T-helper 17 cell (primary cell): ENCODE results near the gene ELOVL5. TPM values are rescaled to one million over a fixed set of nuclear protein-coding genes. Genes with fewer than 3 reads are reported as not detected.

Experiments used
- ATAC-seq: fragments of 150-1000 bp; cut with Tn5 transposase; 2 replicates; pipeline ENCODE4 v1.10.0; 2021; ENCODE audit warnings: mild to moderate bottlenecking, moderate library complexity
- DNase-seq, 3 donors: peaks; one replicate each; pipeline versions ENCODE4 v3.0.0 to v3.0.0-alpha.2; 2020 to 2021
- H3K9me3 ChIP-seq: one replicate; pipeline ENCODE4 v1.7.0; 2013; ENCODE audit warnings: low read length, mild to moderate bottlenecking; ENCODE audit not compliant: control insufficient read depth, poor library complexity, severe bottlenecking
- H3K27ac Mint-ChIP-seq: one replicate; pipeline ENCODE4 v1.8.0; 2022; ENCODE audit warnings: mild to moderate bottlenecking, moderate library complexity, mixed read lengths
- H3K27me3 Mint-ChIP-seq: one replicate; pipeline ENCODE4 v1.8.0; 2022; ENCODE audit warnings: mixed read lengths
- H3K36me3 Mint-ChIP-seq: one replicate; pipeline ENCODE4 v1.8.0; 2022; ENCODE audit warnings: low read depth, mixed read lengths
- H3K4me1 Mint-ChIP-seq: one replicate; pipeline ENCODE4 v1.8.0; 2022; ENCODE audit warnings: mild to moderate bottlenecking, mixed read lengths
- H3K4me3 Mint-ChIP-seq: one replicate; pipeline ENCODE4 v1.8.0; 2022; ENCODE audit warnings: mild to moderate bottlenecking, moderate library complexity, mixed read lengths
- total RNA-seq, 4 donors: library from RNA in 2 of 4; stranded (reverse) in 2 of 4; gene quantifications; one replicate each; pipeline ENCODE4 v1.2.3 and lab custom pipeline; 2022 to 2026

ELOVL5 gene
- total RNA-seq, 2 donors from 2014 or later, result 121 to 147 TPM

DNA sequence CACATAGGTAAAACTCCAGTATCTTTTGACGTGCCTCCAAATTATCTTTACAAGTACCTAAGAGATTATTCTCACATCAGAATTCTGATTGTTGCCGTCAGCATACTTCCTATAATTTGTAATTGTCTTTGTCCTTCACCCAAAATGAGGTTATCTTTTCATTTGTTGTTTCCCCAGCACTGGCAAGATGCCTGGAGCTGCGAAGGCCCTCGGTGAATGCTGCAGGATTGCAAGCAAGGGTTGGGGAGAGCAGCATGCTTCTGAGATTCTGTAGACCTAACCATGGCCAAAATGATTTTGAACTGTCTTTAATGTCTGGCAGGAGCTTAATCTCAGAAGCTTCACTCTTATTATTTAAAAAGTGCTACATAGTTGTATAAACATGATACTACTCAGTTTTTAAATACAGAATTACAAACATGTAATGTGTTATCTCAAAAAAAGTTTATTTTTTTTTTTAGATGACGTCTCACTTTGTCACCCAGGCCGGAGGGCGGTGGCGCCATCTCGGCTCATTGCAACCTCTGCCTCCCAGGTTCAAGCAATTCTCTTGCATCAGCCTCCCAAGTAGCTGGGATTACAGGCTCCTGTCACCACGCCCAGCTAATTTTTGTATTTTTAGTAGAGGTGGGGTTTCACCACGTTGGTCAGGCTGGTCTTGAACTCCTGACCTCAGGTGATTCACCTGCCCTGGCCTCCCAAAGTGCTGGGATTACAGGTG lies 88.7 kb downstream of the ELOVL5 start:
- DNase-seq, result no peak
- H3K4me1 Mint-ChIP-seq, result peaks cover 15% of the 10 kb centered on the region
- no peak overlapping the region for H3K4me3 Mint-ChIP-seq
- H3K36me3 Mint-ChIP-seq, result peaks cover 18% of the 10 kb centered on the region
- no peaks in the 10 kb centered on the region for H3K9me3 ChIP-seq
- H3K27me3 Mint-ChIP-seq, result no peaks in the 10 kb centered on the region
- no peak overlapping the region for H3K27ac Mint-ChIP-seq
- ATAC-seq, result no peak

GRCh38 chr6:53258774-53259155 lies 90.0 kb downstream of the ELOVL5 start:
- no peak for ATAC-seq
- no peak overlapping the region for H3K4me3 Mint-ChIP-seq
- H3K4me1 Mint-ChIP-seq, result peaks cover 6% of the 10 kb centered on the region
- H3K27me3 Mint-ChIP-seq, result no peaks in the 10 kb centered on the region
- peaks cover 9% of the 10 kb centered on the region for H3K36me3 Mint-ChIP-seq
- no peaks in the 10 kb centered on the region for H3K9me3 ChIP-seq
- peak overlapping the region; percentile 54 for H3K27ac Mint-ChIP-seq
- DNase-seq, result no peak

GRCh38 chr6:53258076-53258773 lies 90.5 kb downstream of the ELOVL5 start:
- H3K36me3 Mint-ChIP-seq, result peaks cover 9% of the 10 kb centered on the region
- H3K27me3 Mint-ChIP-seq, result no peaks in the 10 kb centered on the region
- peaks cover 7% of the 10 kb centered on the region for H3K4me1 Mint-ChIP-seq
- DNase-seq (no peak), ATAC-seq (no peak)
- H3K4me3 Mint-ChIP-seq, result no peak overlapping the region
- peak overlapping the region; percentile 54 for H3K27ac Mint-ChIP-seq
- no peaks in the 10 kb centered on the region for H3K9me3 ChIP-seq

DNA sequence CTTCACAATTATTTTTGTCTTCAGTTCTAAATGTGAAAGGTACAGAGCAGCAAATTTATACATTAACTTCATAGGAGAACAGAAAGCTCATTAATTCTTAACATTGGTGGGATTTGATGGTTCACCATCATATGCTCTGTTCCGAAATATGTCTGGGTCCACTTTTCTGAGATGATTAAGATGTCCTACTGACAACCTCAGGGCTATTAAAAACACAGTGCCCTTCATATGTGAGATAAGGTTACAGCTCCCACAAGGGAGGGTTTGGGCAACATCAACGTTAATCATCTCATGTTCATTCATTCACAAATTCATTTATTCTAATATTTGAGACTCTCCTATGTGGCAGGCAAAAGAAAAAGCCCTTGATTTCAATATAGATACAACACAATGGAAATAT lies 91.2 kb downstream of the ELOVL5 start:
- DNase-seq, result no peak
- H3K36me3 Mint-ChIP-seq, result peaks cover 9% of the 10 kb centered on the region
- no peaks in the 10 kb centered on the region for H3K27me3 Mint-ChIP-seq
- H3K4me3 Mint-ChIP-seq, result no peak overlapping the region
- peaks cover 10% of the 10 kb centered on the region for H3K4me1 Mint-ChIP-seq
- ATAC-seq, result no peak
- peak overlapping the region; percentile 54 for H3K27ac Mint-ChIP-seq
- H3K9me3 ChIP-seq, result no peaks in the 10 kb centered on the region

DNA sequence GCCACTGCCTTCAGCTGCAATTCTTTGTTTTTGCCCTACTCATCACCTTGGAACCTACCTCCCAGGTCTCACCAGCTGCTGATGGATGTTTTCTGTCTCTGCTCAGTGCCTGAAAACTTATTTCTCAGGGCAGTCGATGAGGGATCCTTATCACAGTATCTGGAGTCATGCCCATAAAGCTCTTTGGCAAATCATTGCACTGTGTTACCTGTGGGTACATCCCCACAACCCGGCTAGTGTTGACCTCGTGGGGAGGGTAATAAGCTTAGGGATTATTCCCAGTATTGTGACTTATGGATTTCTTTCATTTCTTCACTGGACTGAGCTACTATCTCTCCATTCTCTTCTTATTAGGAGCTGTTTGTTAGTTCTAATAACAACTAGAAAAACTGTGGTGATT lies 91.7 kb downstream of the ELOVL5 start:
- no peaks in the 10 kb centered on the region for H3K27me3 Mint-ChIP-seq
- H3K27ac Mint-ChIP-seq, result no peak overlapping the region
- no peak for DNase-seq
- H3K36me3 Mint-ChIP-seq, result peaks cover 9% of the 10 kb centered on the region
- peaks cover 14% of the 10 kb centered on the region for H3K4me1 Mint-ChIP-seq
- no peak overlapping the region for H3K4me3 Mint-ChIP-seq
- ATAC-seq, result no peak
- H3K9me3 ChIP-seq, result no peaks in the 10 kb centered on the region

- no peaks in the 10 kb centered on the region for H3K36me3 Mint-ChIP-seq
- H3K27me3 Mint-ChIP-seq, result no peaks in the 10 kb centered on the region
- no peak overlapping the region for H3K4me3 Mint-ChIP-seq
- H3K9me3 ChIP-seq, result no peaks in the 10 kb centered on the region
- peak overlapping the region; percentile 82 for H3K27ac Mint-ChIP-seq
- H3K4me1 Mint-ChIP-seq, result peaks cover 16% of the 10 kb centered on the region
- DNase-seq (no peak), ATAC-seq (no peak)
Measured at GRCh38 chr6:53252177-53252692, 96.5 kb downstream of the ELOVL5 start.

DNA sequence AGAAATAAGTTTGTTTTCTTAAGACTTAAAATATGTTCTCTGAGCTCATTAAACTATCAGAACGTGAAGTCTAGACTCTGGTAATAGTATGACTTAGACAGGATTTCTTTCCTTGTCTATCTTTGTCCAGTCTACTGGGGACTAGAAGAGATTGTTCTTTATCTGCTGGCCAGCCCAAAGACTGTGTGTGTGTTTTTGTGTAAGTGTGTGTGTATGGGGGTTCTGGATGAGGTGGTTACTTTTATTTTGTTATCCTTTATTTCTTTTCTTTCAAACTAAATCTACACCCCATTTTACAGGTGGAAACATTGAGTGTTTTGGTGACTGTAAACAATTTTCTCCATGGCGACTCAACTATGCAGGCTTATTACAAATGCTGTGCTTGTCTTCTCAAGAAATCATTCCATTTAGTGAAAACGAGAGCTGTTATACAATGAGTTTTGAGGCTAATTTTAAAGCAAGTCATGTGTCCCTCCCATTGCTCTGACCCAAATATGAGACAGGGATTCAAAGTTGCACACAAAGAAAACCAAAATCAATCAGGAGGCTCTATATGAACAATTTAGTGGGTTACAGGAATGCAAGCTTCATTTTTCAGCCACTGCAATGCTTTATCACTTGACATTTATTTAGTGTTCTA lies 97.6 kb downstream of the ELOVL5 start:
- no peaks in the 10 kb centered on the region for H3K9me3 ChIP-seq
- peaks cover 16% of the 10 kb centered on the region for H3K4me1 Mint-ChIP-seq
- no peak overlapping the region for H3K27ac Mint-ChIP-seq
- ATAC-seq (no peak), DNase-seq (no peak)
- H3K27me3 Mint-ChIP-seq, result no peaks in the 10 kb centered on the region
- no peak overlapping the region for H3K4me3 Mint-ChIP-seq
- H3K36me3 Mint-ChIP-seq, result no peaks in the 10 kb centered on the region

DNA sequence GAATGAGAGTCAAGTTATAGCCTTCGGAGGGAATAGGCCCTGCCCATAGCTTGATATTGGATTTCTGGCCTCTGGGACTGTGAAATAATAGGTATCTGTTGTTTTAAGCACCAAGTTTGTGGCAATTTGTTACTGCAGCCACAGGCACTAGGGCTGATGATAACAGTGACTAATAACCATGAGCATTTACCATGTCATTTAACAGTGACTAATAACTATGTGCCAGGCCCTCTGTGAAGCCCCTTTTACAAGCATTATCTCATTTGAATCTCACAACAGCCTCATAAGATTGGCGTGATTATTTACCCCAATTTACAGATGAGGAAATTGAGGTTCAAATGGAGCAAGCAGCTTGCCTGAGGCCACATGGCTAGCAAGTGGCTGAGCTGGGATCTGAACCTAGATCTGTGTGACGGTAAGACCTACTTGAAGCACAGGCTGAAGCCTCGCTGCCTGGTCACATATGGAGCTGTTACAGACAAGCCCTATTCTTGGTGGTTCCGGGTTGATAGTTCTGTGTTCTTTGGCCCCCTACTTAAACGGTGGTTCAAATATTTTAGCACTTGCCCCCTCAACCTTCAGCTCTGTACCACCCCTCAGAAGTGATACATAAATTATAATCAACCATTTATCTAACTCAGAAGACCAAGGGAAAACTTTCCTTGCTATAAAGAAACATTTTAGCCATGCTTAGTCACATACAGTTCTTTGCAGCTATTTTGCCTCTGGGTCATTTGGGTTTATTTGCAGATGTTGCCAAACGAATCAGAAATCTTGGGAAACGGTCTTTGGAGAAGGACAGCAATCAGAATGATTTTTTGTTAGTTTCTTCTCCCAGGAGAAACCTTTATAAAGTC lies 98.3 kb downstream of the ELOVL5 start:
- no peak for ATAC-seq
- Mint-ChIP-seq H3K36me3 (no peaks in the 10 kb centered on the region), H3K27me3 (no peaks in the 10 kb centered on the region), H3K27ac (no peak overlapping the region), H3K4me1 (peaks cover 16% of the 10 kb centered on the region), H3K4me3 (no peak overlapping the region)
- no peak for DNase-seq
- no peaks in the 10 kb centered on the region for H3K9me3 ChIP-seq

DNA sequence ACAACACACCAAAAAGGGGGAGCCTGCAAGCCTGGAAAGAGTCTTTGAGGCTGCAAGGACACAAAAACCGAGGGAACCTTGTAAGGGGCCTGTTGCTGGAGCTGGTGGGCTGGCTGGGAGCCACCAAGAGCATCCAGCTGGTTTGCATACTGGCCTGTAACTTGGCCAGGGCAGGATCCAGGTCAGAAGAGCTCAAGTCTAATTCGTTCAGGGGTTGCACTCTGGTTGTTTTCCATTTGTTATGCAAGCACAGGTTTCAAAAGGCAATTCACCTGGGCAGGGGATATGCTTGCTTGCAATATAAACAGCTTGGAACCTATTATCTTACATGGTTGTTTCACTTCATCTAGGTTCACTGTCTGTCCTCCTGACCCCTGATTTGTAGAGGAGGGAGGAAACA lies 101.8 kb downstream of the ELOVL5 start:
- no peaks in the 10 kb centered on the region for H3K9me3 ChIP-seq
- no peaks in the 10 kb centered on the region for H3K36me3 Mint-ChIP-seq
- no peak overlapping the region for H3K4me3 Mint-ChIP-seq
- no peak overlapping the region for H3K27ac Mint-ChIP-seq
- DNase-seq (no peak), ATAC-seq (no peak)
- peaks cover 8% of the 10 kb centered on the region for H3K4me1 Mint-ChIP-seq
- H3K27me3 Mint-ChIP-seq, result no peaks in the 10 kb centered on the region

- no peaks in the 10 kb centered on the region for H3K9me3 ChIP-seq
- DNase-seq (no peak), ATAC-seq (peak; percentile 77)
- H3K27me3 Mint-ChIP-seq, result no peaks in the 10 kb centered on the region
- H3K36me3 Mint-ChIP-seq, result no peaks in the 10 kb centered on the region
- no peak overlapping the region for H3K4me3 Mint-ChIP-seq
- H3K27ac Mint-ChIP-seq, result no peak overlapping the region
- peaks cover 19% of the 10 kb centered on the region for H3K4me1 Mint-ChIP-seq
Measured at GRCh38 chr6:53244958-53245357, 103.8 kb downstream of the ELOVL5 start.

DNA sequence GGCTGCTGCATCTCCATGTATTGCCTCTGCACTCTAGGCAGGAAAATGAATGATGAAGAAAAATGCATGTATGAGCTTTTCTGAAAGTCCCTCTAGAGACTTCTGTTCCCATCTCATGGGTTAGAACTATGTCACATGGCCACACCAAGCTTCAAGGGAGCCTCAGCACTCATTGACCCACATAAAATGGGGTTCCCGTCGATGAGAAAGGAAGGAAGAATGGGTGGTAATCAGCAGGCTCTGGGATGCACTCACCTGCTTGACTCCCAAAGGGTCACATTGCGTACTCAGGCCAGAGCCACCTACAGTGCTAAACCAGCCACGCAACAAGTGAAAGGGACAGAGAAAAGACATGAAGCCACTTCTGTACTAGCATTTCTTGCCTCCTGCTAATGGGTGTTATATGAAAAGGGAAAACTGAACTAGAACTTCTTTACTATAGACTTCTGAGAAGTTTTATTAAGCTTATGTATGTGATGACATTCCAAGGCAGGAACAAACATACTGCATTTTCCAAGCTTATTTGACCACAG lies 104.3 kb downstream of the ELOVL5 start:
- no peaks in the 10 kb centered on the region for H3K36me3 Mint-ChIP-seq
- no peak for ATAC-seq
- DNase-seq, result no peak
- H3K4me1 Mint-ChIP-seq, result peaks cover 18% of the 10 kb centered on the region
- no peak overlapping the region for H3K27ac Mint-ChIP-seq
- no peaks in the 10 kb centered on the region for H3K9me3 ChIP-seq
- H3K4me3 Mint-ChIP-seq, result no peak overlapping the region
- H3K27me3 Mint-ChIP-seq, result no peaks in the 10 kb centered on the region

GRCh38 chr6:53241938-53242337 lies 106.8 kb downstream of the ELOVL5 start:
- Mint-ChIP-seq H3K36me3 (no peaks in the 10 kb centered on the region), H3K4me1 (peaks cover 24% of the 10 kb centered on the region), H3K27me3 (no peaks in the 10 kb centered on the region), H3K4me3 (no peak overlapping the region), H3K27ac (no peak overlapping the region)
- no peaks in the 10 kb centered on the region for H3K9me3 ChIP-seq
- ATAC-seq (no peak), DNase-seq (no peak)
